GM15510 (cell line): ENCODE measurements around the gene ZBTB40.

ENCODE experiments used
- POLR2A ChIP-seq: IDR thresholded peaks from 3 replicates; pipeline ENCODE4 v1.6.1; 2011; ENCODE audit warnings: borderline replicate concordance; ENCODE audit not compliant: insufficient read length; ENCODE audit errors: extremely low read depth

The ZBTB40 gene

GRCh38 chr1:22556391-22557104 is 104.9 kb downstream of the ZBTB40 start:
- TF ChIP-seq POLR2A: no peak

DNA sequence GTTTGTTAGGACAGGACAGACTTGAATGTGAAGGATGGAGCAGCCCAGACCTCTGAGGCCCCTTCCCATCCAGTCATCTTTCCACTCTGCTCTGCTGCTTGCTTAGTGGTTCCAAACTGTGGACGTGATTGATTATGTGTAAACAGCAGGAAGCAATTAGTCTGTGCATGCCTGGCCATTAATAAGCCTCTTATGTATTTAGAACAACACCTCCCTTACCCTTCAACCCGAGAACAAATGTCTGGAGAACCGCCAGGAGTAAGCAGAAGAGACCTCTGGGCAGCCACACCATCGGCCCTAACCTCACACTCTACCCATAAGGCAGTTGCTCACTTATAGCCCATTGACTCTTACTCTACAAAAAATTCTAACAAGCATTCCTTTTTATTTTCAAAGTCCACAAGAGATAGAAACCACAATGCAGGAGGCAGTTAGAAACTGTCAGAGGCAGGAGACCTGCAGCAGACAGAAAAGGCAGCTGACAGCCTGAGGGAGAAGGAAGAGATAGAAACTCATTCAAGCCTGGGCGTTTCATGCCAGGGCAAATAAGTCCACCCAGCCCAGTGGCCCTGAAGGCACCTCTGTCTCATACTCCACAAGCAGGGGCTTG is 105.8 kb downstream of the ZBTB40 start:
- no peak for TF ChIP-seq POLR2A

DNA sequence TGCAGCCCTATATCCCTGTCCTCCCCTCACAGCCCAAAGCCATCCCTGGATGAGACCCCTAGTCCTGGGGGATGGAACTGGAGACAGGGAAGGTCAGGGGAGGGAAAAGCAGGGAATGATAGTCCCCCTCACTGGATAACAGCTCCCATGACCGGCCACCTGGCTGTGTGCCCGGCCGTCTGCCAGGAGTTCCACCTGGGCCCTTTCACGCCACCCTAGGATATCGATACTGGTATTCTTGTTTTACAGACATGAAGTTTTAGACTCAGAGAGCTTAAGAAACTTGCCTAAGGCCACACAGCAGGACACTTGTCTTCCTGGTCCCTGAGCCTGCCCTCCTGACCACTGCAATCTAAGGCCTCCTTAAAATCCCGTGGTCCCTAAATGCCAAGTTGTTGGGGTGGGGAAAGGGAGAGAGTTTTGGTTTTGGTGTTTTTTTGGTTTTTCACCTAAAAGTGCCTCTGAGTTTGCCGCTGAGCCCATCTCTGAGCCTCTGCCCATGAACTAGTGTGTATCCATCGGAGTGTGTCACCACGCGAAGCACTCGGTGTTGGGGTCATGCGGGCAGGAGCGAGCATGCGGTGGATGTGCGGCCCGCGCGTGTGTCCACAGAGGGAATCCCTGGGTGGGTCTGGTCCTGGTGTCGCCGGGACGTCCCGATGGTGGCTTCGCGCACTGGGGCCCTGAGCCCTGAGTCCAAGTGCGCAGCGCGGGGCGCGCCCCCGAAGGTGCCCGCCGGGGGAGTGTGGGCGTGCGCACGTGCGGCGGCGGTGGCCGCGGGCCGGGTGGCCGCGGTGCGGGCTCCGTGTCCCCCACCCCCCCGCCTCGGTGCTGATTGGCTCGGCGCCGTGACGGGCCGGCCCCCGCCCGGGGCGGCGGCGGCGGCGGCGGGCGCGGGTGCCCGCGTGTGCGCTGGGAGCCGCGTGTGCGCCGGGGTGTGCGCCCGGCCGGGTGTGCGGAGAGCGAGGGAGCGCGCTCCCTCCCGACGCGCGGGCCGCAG is 111.2 kb downstream of the ZBTB40 start, which contains the start of gene EPHA8:
EPHA8 (plus strand) TSS at position 906 of the 1,000 bp plus-strand sequence. CDS start 147 bp downstream, outside the sequence.
- TF ChIP-seq POLR2A: no peak

- TF ChIP-seq POLR2A: no peak
These were observed 112.3 kb downstream of the ZBTB40 start for GRCh38 chr1:22563671-22564602.

- no peak for TF ChIP-seq POLR2A
These were observed 114.5 kb downstream of the ZBTB40 start for GRCh38 chr1:22566161-22566560.

DNA sequence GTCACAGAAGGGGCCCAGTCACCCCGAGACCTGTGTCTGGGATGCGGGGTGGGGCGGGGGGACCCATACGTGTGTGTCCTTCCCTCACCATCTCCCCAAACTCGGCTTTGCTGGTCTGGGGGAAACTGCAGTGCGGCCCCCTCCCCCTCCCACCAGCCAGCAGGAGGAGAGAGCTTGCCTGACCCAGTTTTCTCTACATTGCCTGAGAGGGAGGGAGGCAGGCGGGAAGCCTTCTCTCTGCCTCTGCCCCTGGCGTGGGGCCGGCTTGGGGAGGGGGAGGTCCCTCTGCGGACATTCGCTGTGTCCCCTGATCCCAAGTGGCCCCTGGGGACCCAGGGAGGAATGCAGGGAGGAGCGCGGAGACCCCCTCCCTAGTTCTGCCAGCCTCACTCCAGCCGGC is 115.5 kb downstream of the ZBTB40 start:
- TF ChIP-seq POLR2A: no peak

DNA sequence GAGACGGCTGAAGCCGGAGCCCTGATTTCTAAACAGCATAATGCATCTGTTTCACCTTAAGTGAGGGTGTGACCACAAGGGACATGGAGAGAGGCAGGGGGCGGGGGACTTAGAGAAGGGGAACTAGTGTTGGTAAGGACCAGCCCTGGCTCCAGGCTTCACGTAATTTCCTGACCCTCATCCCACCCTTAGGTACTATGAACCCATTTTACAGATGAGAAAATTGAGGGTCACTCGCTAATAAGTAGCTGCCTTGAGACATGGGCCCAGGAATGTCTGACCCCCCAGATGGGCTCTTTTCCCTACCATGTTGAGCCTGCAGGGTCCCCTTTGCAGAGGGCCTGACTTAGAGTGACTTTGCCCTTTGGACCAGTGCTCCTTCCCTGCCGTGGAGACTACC is 116.3 kb downstream of the ZBTB40 start:
- no peak for TF ChIP-seq POLR2A

- TF ChIP-seq POLR2A: no peak
These were observed 117.6 kb downstream of the ZBTB40 start for GRCh38 chr1:22569269-22569668.

GRCh38 chr1:22570140-22570909 is 118.7 kb downstream of the ZBTB40 start:
- TF ChIP-seq POLR2A: no peak

- no peak for TF ChIP-seq POLR2A
These were observed 121.2 kb downstream of the ZBTB40 start for GRCh38 chr1:22572818-22573217.

- TF ChIP-seq POLR2A: no peak
These were observed 121.6 kb downstream of the ZBTB40 start for GRCh38 chr1:22573237-22573636.

- no peak for TF ChIP-seq POLR2A
These were observed 124.0 kb downstream of the ZBTB40 start for GRCh38 chr1:22575532-22576149.

DNA sequence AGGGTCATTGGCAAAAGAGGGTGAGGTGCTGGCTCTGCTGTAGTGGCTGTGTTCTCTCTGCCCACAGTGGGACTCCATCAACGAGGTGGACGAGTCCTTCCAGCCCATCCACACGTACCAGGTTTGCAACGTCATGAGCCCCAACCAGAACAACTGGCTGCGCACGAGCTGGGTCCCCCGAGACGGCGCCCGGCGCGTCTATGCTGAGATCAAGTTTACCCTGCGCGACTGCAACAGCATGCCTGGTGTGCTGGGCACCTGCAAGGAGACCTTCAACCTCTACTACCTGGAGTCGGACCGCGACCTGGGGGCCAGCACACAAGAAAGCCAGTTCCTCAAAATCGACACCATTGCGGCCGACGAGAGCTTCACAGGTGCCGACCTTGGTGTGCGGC is 124.5 kb downstream of the ZBTB40 start:
- no peak for TF ChIP-seq POLR2A
